Prostate gland (tissue), 2 donors: ENCODE measurements around the gene ABLIM3. TPM values are rescaled to one million over a fixed set of nuclear protein-coding genes. Genes with fewer than 3 reads are reported as not detected.
A peak's percentile ranks its signal among the peaks of the same experiment; 100 is the strongest.

Source experiments
- DNase-seq: peaks from one replicate; pipeline ENCODE4 v3.0.0-alpha.2; 2019; ENCODE audit warnings: low spot score
- H3K27ac ChIP-seq, 2 donors: fragments of 200-600 bp; sonication (generic); 2 replicates each; pipeline ENCODE4 v1.5.1; 2017 to 2019
- H3K27me3 ChIP-seq: fragments of 200-600 bp; sonication (generic); replicated peaks from 2 replicates; pipeline ENCODE4 v1.5.1; 2019; ENCODE audit not compliant: insufficient read depth
- H3K36me3 ChIP-seq, 2 donors: fragments of 200-600 bp; sonication (generic); 1 replicate in 1 of 2; 2 replicates in 1 of 2; pipeline versions ENCODE4 v1.5.1 to v1.8.1; 2017 to 2019
- H3K4me1 ChIP-seq: fragments of 200-600 bp; sonication (generic); replicated peaks from 2 replicates; pipeline ENCODE4 v1.5.1; 2019
- H3K4me3 ChIP-seq, 2 donors: fragments of 200-600 bp; sonication (generic); 2 replicates each; pipeline ENCODE4 v1.5.1; 2017 to 2019
- H3K9me3 ChIP-seq: fragments of 200-600 bp; sonication (generic); 2 replicates; pipeline ENCODE4 v1.5.1; 2017
- CTCF ChIP-seq, 4 experiments: fragments of 200-600 bp in 2 of 4; fragments of 450-650 bp in 2 of 4; sonication (generic) in 2 of 4; IDR thresholded peaks; 1 replicate in 3 of 4; 2 replicates in 1 of 4; pipeline ENCODE4 v1.5.1; 2016 to 2019; ENCODE audit warnings: antibody characterized with exemption in 4 of 4, mild to moderate bottlenecking in 2 of 4, moderate library complexity in 2 of 4
- POLR2A ChIP-seq: fragments of 450-650 bp; IDR thresholded peaks from one replicate; pipeline ENCODE4 v1.6.1; 2016; ENCODE audit warnings: antibody characterized with exemption, mild to moderate bottlenecking
- POLR2AphosphoS5 ChIP-seq: sonication (generic); formaldehyde crosslinking; IDR thresholded peaks from one replicate; pipeline ENCODE4 v1.6.1; 2017; ENCODE audit warnings: antibody characterized with exemption
- WGBS: methylation state at CpG from one replicate; pipeline ENCODE4 v1.1.5; 2018; 5-methylcytosine and 5-hydroxymethylcytosine counted together
- intact Hi-C: fragments of 100-400 bp; cut with DNase I; formaldehyde crosslinking; loops from one replicate; pipeline ENCODE4 v1.14.2; 2022
- total RNA-seq, 2 donors: library from RNA; depleted of rRNA; stranded (reverse); fragments of >200 nt; gene quantifications; one replicate each; pipeline ENCODE4 v1.1.0, GENCODE V29; 2016

The ABLIM3 gene
- total RNA-seq, 2 donors from 2014 or later: 9.0 to 11.7 TPM

GRCh38 chr5:149227168-149227826, 86.0 kb downstream of the ABLIM3 start:
- Histone ChIP-seq H3K9me3 (no peaks in the 10 kb centered on the region), H3K4me3 (no peak overlapping the region), H3K27ac (no peak overlapping the region), H3K36me3 (no peaks in the 10 kb centered on the region), H3K27me3 (no peaks in the 10 kb centered on the region), H3K4me1 (no peaks in the 10 kb centered on the region)
- intact Hi-C loops: no loop called here
- WGBS: 82% methylated on average over 2 of the region's 2 CpGs
- no peak for DNase-seq
- TF ChIP-seq POLR2AphosphoS5: no peak
- TF ChIP-seq CTCF (IDR thresholded peaks at IDR 0.05): no peak
- TF ChIP-seq POLR2A: no peak

GRCh38 chr5:149228618-149229297, 87.5 kb downstream of the ABLIM3 start:
- Histone ChIP-seq H3K4me1 (no peaks in the 10 kb centered on the region), H3K4me3 (no peak overlapping the region), H3K9me3 (no peaks in the 10 kb centered on the region), H3K27me3 (no peaks in the 10 kb centered on the region), H3K27ac (no peak overlapping the region), H3K36me3 (no peaks in the 10 kb centered on the region)
- TF ChIP-seq POLR2AphosphoS5: peak; percentile 57
- no peak for TF ChIP-seq POLR2A
- TF ChIP-seq CTCF (IDR thresholded peaks at IDR 0.05): peak in 3 of 4 experiments; percentile 72 to 86 (median 85)
- intact Hi-C loops: loop anchor here (2.0 kb wide), 1 partner anchor 88 kb away; the partner anchor contains the start of gene ABLIM3
- peak; percentile 49 for DNase-seq
- 23% methylated on average over 5 of the region's 5 CpGs for WGBS

GRCh38 chr5:149229298-149229937, 88.1 kb downstream of the ABLIM3 start:
- WGBS: 44% methylated on average over 6 of the region's 6 CpGs
- H3K27ac ChIP-seq: no peak overlapping the region
- intact Hi-C loops: loop anchor here (2.0 kb wide), 1 partner anchor 89 kb away; the partner anchor contains the start of gene ABLIM3

GRCh38 chr5:149235841-149236240, 94.5 kb downstream of the ABLIM3 start:
- H3K4me3 ChIP-seq: no peak overlapping the region
- no peaks in the 10 kb centered on the region for H3K36me3 ChIP-seq
- no peaks in the 10 kb centered on the region for H3K4me1 ChIP-seq
- no peaks in the 10 kb centered on the region for H3K27me3 ChIP-seq
- H3K27ac ChIP-seq: no peak overlapping the region
- no peak for TF ChIP-seq POLR2A
- TF ChIP-seq CTCF (IDR thresholded peaks at IDR 0.05): no peak
- no peak for TF ChIP-seq POLR2AphosphoS5
- intact Hi-C loops: no loop called here
- no peak for DNase-seq
- H3K9me3 ChIP-seq: no peaks in the 10 kb centered on the region

More at GRCh38 chr5:149229298-149229937, 88.1 kb downstream of the ABLIM3 start:
- Histone ChIP-seq H3K4me1 (no peaks in the 10 kb centered on the region), H3K36me3 (no peaks in the 10 kb centered on the region), H3K4me3 (no peak overlapping the region), H3K9me3 (no peaks in the 10 kb centered on the region), H3K27me3 (no peaks in the 10 kb centered on the region)
- DNase-seq: no peak
- TF ChIP-seq POLR2AphosphoS5 (no peak), POLR2A (no peak), CTCF (IDR thresholded peaks at IDR 0.05) (no peak)
